DND-41 (cell line): Measurements from ENCODE around the gene MVK.

Experiments
- CTCF ChIP-seq: IDR thresholded peaks from 2 replicates; pipeline ENCODE4 v1.5.1; 2012; ENCODE audit warnings: borderline replicate concordance, low read length, moderate library complexity, mild to moderate bottlenecking; ENCODE audit not compliant: poor library complexity, severe bottlenecking; ENCODE audit errors: extremely low read depth
- EZH2 ChIP-seq: IDR thresholded peaks from 3 replicates; pipeline ENCODE4 v1.6.1; 2012; ENCODE audit warnings: borderline replicate concordance, low read depth, mild to moderate bottlenecking, moderate library complexity, low read length, inconsistent platforms; ENCODE audit not compliant: severe bottlenecking

DNA sequence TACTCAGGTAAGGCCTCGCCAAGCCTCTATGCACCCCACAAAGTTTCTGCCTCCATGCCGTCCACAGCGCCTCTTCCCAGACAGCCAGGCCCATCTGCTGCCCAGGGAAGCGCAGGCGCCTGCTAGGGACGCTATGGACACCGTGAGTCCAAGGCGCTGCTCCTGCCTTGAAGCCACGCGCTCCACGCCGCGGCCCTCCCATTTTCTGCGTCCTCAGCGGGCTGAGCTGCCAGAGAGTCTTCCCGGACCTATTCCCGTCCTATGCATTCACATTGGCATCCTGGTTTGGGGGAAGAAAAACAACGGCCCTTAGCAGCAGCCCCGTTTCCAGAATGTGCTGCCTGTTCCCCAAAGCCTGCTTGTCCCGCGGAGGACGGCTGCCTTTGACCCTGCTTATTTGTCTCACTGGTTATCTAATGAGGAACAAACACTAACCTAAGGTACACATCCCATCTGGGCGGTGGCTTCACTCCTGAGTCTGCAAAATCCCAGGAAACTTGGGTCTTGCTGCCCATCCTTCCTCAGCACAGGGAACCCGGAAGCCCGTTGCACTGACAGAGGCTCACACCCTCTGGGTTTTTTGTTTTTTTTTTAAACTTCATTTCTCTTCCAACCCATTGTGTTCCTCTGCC is 38.2 kb upstream of the MVK start:
- no peak for TF ChIP-seq CTCF
- TF ChIP-seq EZH2, result no peak
